K562 (cell line): ENCODE data around the gene SORCS2. TPM values are rescaled to one million over a fixed set of nuclear protein-coding genes. Genes with fewer than 3 reads are reported as not detected.
A peak's percentile ranks its signal among the peaks of the same experiment; 100 is the strongest.

Source experiments
- ATAC-seq: fragments of 200-7000 bp; cut with Tn5 transposase; 3 replicates; pipeline ENCODE4 v1.9.1; 2020; ENCODE audit warnings: moderate library complexity
- BruUV-seq: library from RNA; stranded (reverse); fragments of 400-500 nt; replicated peaks from 2 replicates; lab custom pipeline; 2021; lab: Mats Ljungman, UMichigan
- CTCF ChIA-PET: fragments of 300-600 bp; formaldehyde crosslinking; extraction: SDS; loops from one replicate; lab custom pipeline; 2021; ENCODE audit warnings: low intra/inter-chr PET ratio; lab: Yijun Ruan, JAX
- POLR2A ChIA-PET: fragments of 300-600, 350-650 bp; sonication (Branson Sonifier 250); formaldehyde crosslinking; extraction: SDS; loops from one replicate; lab custom pipeline; 2021; ENCODE audit warnings: antibody characterized with exemption, inconsistent platforms; lab: Yijun Ruan, JAX
- DNase-seq, 4 experiments: peaks; one replicate each; pipeline versions ENCODE4 v3.0.0 to v3.0.0-alpha.2; 2011 to 2018; ENCODE audit warnings: low spot score in 3 of 4, mixed read lengths in 3 of 4; ENCODE audit errors: extremely low read depth in 1 of 4
- FAIRE-seq: peaks from 2 replicates; lab custom pipeline; 2011; peaks lifted over from hg19 to GRCh38; lab: Jason Lieb, UNC
- H2AFZ ChIP-seq: 2 replicates; pipeline ENCODE4 v1.6.0; 2011; ENCODE audit warnings: low read depth, low read length, control low read depth, inconsistent platforms
- H3K27ac ChIP-seq: fragments of 200-600 bp; 3 replicates; pipeline ENCODE4 v1.8.0; 2011; ENCODE audit warnings: low read depth, mild to moderate bottlenecking, control low read depth, inconsistent platforms, low read length, moderate library complexity, mixed read lengths; ENCODE audit errors: extremely low read depth
- H3K27me3 ChIP-seq, 2 experiments: fragments of 300-600 bp in 1 of 2; 2 replicates in 1 of 2; 3 replicates in 1 of 2; pipeline versions ENCODE4 v1.6.0 to v1.8.0; 2011; ENCODE audit warnings: inconsistent platforms in 2 of 2, low read length in 2 of 2, mild to moderate bottlenecking in 1 of 2, mixed read lengths in 1 of 2, moderate library complexity in 1 of 2; ENCODE audit not compliant: control insufficient read depth in 2 of 2, insufficient read depth in 2 of 2
- H3K36me3 ChIP-seq: fragments of 300-600 bp; 3 replicates; pipeline ENCODE4 v1.8.0; 2011; ENCODE audit warnings: mild to moderate bottlenecking, low read length, inconsistent platforms; ENCODE audit not compliant: control insufficient read depth, insufficient read depth
- H3K4me1 ChIP-seq, 2 experiments: fragments of 200-600 bp in 1 of 2; replicated peaks in 1 of 2; 2 replicates in 1 of 2; 3 replicates in 1 of 2; pipeline versions ENCODE4 v1.5.1 to v1.8.0; 2011; ENCODE audit warnings: inconsistent platforms in 2 of 2, low read length in 2 of 2, mild to moderate bottlenecking in 1 of 2, mixed read lengths in 1 of 2, moderate library complexity in 1 of 2; ENCODE audit not compliant: control insufficient read depth in 2 of 2, insufficient read depth in 2 of 2
- H3K4me2 ChIP-seq: 2 replicates; pipeline ENCODE4 v1.6.1; 2011; ENCODE audit warnings: low read length, control low read depth, inconsistent platforms, mixed read lengths; ENCODE audit not compliant: insufficient read depth
- H3K4me3 ChIP-seq: fragments of 200-600 bp; sonication (generic), shearing (Covaris generic); 2 replicates; pipeline ENCODE4 v1.5.1; 2016; ENCODE audit warnings: control low read depth, inconsistent platforms
- H3K79me2 ChIP-seq: fragments of 200-600 bp; 3 replicates; pipeline ENCODE4 v1.8.0; 2011; ENCODE audit warnings: low read length, inconsistent platforms; ENCODE audit not compliant: control insufficient read depth, insufficient read depth
- H3K9ac ChIP-seq, 2 experiments: 2 replicates each; pipeline versions ENCODE4 v1.6.0 to v1.6.1; 2011; ENCODE audit warnings: low read depth in 2 of 2, low read length in 2 of 2, control low read depth in 1 of 2, inconsistent platforms in 1 of 2, mild to moderate bottlenecking in 1 of 2, mixed read lengths in 1 of 2; ENCODE audit not compliant: insufficient read depth in 1 of 2
- H3K9me1 ChIP-seq: one replicate; pipeline ENCODE4 v1.6.0; 2011; ENCODE audit warnings: inconsistent platforms, mild to moderate bottlenecking, low read length, moderate library complexity; ENCODE audit not compliant: control insufficient read depth, insufficient read depth
- H3K9me3 ChIP-seq: replicated peaks from 2 replicates; pipeline ENCODE4 v1.5.1; 2011; ENCODE audit warnings: low read depth, low read length, inconsistent platforms; ENCODE audit not compliant: control insufficient read depth, insufficient read depth
- H4K20me1 ChIP-seq: replicated peaks from 2 replicates; pipeline ENCODE4 v1.6.1; 2011; ENCODE audit warnings: low read length, inconsistent platforms, mixed read lengths; ENCODE audit not compliant: control insufficient read depth, insufficient read depth
- CCNT2 ChIP-seq: IDR thresholded peaks from 2 replicates; pipeline ENCODE4 v1.6.1; 2011; ENCODE audit warnings: borderline replicate concordance, low read depth, mild to moderate bottlenecking, moderate library complexity, mixed read lengths, low read length; ENCODE audit not compliant: insufficient read length; ENCODE audit errors: extremely low read depth
- DMBX1 ChIP-seq: fragments of 250-450 bp; sonication (Bioruptor Pico); IDR thresholded peaks from 2 replicates; pipeline ENCODE4 v1.8.0; 2022; ENCODE audit warnings: inconsistent platforms, mild to moderate bottlenecking, moderate library complexity, borderline replicate concordance
- DPF2 ChIP-seq: fragments of 450-650 bp; IDR thresholded peaks from 2 replicates; pipeline ENCODE4 v1.6.1; 2016
- MCM5 ChIP-seq: fragments of 450-650 bp; IDR thresholded peaks from 2 replicates; pipeline ENCODE4 v1.6.1; 2016; ENCODE audit warnings: low read depth
- PCBP1 ChIP-seq: fragments of 200-400 bp; formaldehyde crosslinking; IDR thresholded peaks from 2 replicates; pipeline ENCODE4 v1.6.1; 2018; ENCODE audit warnings: mild to moderate bottlenecking, low read depth, low read length; ENCODE audit not compliant: poor library complexity, severe bottlenecking
- PTRF ChIP-seq: fragments of 450-650 bp; IDR thresholded peaks from 2 replicates; pipeline ENCODE4 v1.6.1; 2016; ENCODE audit warnings: mild to moderate bottlenecking, missing genetic modification characterization, missing compliant biosample characterization
- RCOR1 ChIP-seq, 2 experiments: IDR thresholded peaks; 2 replicates each; pipeline ENCODE4 v1.6.1; 2012; ENCODE audit warnings: low read depth in 2 of 2, low read length in 2 of 2, borderline replicate concordance in 1 of 2, improper control_type of control experiment in 1 of 2
- SRSF9 ChIP-seq: fragments of 200-400 bp; formaldehyde crosslinking; IDR thresholded peaks from 2 replicates; pipeline ENCODE4 v1.6.1; 2017; ENCODE audit warnings: low read depth, low read length, borderline replicate concordance
- TBL1XR1 ChIP-seq, 2 experiments: IDR thresholded peaks; 2 replicates each; pipeline ENCODE4 v1.6.1; 2012; ENCODE audit warnings: improper control_type of control experiment in 2 of 2, low read length in 2 of 2, mild to moderate bottlenecking in 1 of 2
- ZNF143 ChIP-seq: sonication (generic); formaldehyde crosslinking; IDR thresholded peaks from 2 replicates; pipeline ENCODE4 v1.9.0; 2022; ENCODE audit warnings: mild to moderate bottlenecking, missing genetic modification reagents
- WGBS: fragments of 100-300 bp; shearing (Covaris generic); methylation state at CpG from one replicate; pipeline ENCODE4 v1.1.6; 2016; ENCODE audit warnings: low coverage, mixed read lengths; ENCODE audit not compliant: insufficient coverage; ENCODE audit errors: missing lambda C conversion rate; 5-methylcytosine and 5-hydroxymethylcytosine counted together
- in situ Hi-C: fragments of 300-500 bp; cut with MboI; formaldehyde crosslinking; loops from 4 replicates; pipeline ENCODE4 v1.15.0; 2018; ENCODE audit warnings: inconsistent platforms, mixed read lengths
- intact Hi-C: fragments of 100-400 bp; cut with micrococcal nuclease; formaldehyde crosslinking; loops from 2 replicates; pipeline ENCODE4 v1.14.2; 2022
- polyA plus RNA-seq, 8 experiments: library from polyadenylated mRNA; depleted of rRNA in 4 of 8; stranded (reverse) in 5 of 8; unstranded in 3 of 8; fragments of >200 nt; fragmentation: Nextera tagmentation in 2 of 8; fragmentation: Illumina TruSeq in 1 of 8; extraction: Ambion mirVana in 2 of 8; extraction: Trizol in 1 of 8; gene quantifications; 2 replicates each; pipeline versions ENCODE4 v1.2.1 to v1.2.3, GENCODE V29; 2011 to 2014; ENCODE audit warnings: inconsistent platforms in 1 of 8, missing spikeins in 1 of 8
- total RNA-seq, 7 experiments: library from RNA; depleted of rRNA in 6 of 7; stranded (reverse); fragments of >200 nt in 6 of 7; fragmentation: Illumina TruSeq in 2 of 7; extraction: Trizol in 2 of 7; gene quantifications; 2 replicates each; pipeline versions ENCODE4 v1.2.1 to v1.2.3, GENCODE V29; 2011 to 2021; ENCODE audit warnings: low replicate concordance in 1 of 7
- TF ChIP-seq, protein P1 (sequence below): sonication (generic); IDR thresholded peaks from 2 replicates; pipeline ENCODE4 v1.6.1; 2016

SORCS2 gene
- total and polyA plus RNA-seq, 9 of the 15 experiments (the other 6 are each of a cell fraction or from before 2014, with no cell fraction given) = not detected

DNA sequence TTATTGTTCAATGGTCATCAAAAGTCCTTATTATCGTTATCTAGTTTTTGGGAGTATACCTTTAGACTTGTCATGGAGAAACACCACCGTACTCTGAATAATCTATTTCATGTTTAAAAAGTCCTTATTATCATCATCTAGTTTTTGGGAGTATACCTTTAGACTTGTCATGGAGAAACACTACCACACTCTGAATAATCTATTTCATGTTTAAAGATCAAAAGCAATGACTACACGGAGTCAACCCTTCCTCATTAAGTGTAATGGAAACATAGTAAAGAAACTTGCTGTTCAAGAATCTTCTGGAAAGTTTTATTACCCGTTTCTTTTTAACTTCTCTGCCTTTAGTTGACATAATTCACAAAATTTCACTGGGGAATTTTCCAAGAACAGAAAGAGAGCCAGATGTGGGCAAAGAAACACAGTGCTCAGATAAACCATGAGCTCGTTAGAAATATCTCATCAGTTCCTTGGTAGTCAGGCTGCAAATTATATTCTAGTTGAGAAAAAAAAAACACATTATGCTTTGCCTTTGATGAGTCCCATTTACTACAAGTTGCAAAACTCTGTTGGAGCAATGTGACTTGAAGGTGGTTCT is 588.5 kb downstream of the SORCS2 start:
- Histone ChIP-seq H3K4me3 (no peak overlapping the region), H4K20me1 (no peaks in the 10 kb centered on the region), H3K36me3 (no peaks in the 10 kb centered on the region), H2AFZ (no peak overlapping the region), H3K27ac (no peak overlapping the region), H3K9me1 (no peaks in the 10 kb centered on the region), H3K27me3 (peaks cover 0 to 18% of the 10 kb centered on the region in 2 experiments; a peak in 2 of 5 replicates), H3K79me2 (no peaks in the 10 kb centered on the region), H3K9me3 (no peaks in the 10 kb centered on the region; the same call in 1 of the 2 replicates), H3K4me2 (0 out of 2 replicates have a peak overlapping the region, but pooled peaks have one; percentile 40), H3K4me1 (no peaks in the 10 kb centered on the region; a peak in 1 of 5 replicates), H3K9ac (no peak overlapping the region)
- 17% methylated on average over 5 of the region's 5 CpGs for WGBS
- POLR2A ChIA-PET = no interaction called here
- CTCF ChIA-PET = no interaction called here
- intact Hi-C loops = no loop called here
- in situ Hi-C loops = no loop called here
- DNase-seq (no peak), FAIRE-seq (no peak), ATAC-seq (no peak)
- BruUV-seq = no TSS peak
- TF ChIP-seq, protein P1, sequence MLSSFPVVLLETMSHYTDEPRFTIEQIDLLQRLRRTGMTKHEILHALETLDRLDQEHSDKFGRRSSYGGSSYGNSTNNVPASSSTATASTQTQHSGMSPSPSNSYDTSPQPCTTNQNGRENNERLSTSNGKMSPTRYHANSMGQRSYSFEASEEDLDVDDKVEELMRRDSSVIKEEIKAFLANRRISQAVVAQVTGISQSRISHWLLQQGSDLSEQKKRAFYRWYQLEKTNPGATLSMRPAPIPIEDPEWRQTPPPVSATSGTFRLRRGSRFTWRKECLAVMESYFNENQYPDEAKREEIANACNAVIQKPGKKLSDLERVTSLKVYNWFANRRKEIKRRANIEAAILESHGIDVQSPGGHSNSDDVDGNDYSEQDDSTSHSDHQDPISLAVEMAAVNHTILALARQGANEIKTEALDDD = no peak
- TF ChIP-seq RCOR1 (IDR thresholded peaks at IDR 0.05; ENCODE audit: borderline replicate concordance in 1 of 2, low read depth in 2 of 2, low read length in 2 of 2) (no peak), DPF2 (no peak), TBL1XR1 (IDR thresholded peaks at IDR 0.05; ENCODE audit: low read length in 2 of 2) (no peak), PTRF (tag) (no peak), MCM5 (no peak), CCNT2 (no peak), PCBP1 (no peak), ZNF143 (CRISPR knock-in tag) (no peak), SRSF9 (no peak), DMBX1 (CRISPR knock-in tag) (no peak)
